B cell (primary cell): Measurements from ENCODE around the gene ACAT1. TPM values are rescaled to one million over a fixed set of nuclear protein-coding genes. Genes with fewer than 3 reads are reported as not detected.

Experiments
- ATAC-seq: fragments of 200-7000 bp; cut with Tn5 transposase; one replicate; pipeline ENCODE4 v1.10.0; 2021; ENCODE audit warnings: low read depth, mild to moderate bottlenecking, moderate number of reproducible peaks, moderate library complexity
- CTCF ChIA-PET: fragments of 350-600 bp; sonication (Branson Sonifier 250); formaldehyde crosslinking; loops from one replicate; lab custom pipeline; 2021; ENCODE audit warnings: antibody characterized with exemption, inconsistent platforms; lab: Charles Lee
- POLR2A ChIA-PET: fragments of 350-600 bp; sonication (Branson Sonifier 250); formaldehyde crosslinking; loops from one replicate; lab custom pipeline; 2021; ENCODE audit warnings: antibody characterized with exemption; lab: Charles Lee
- DNase-seq: peaks from one replicate; pipeline ENCODE4 v3.0.0; 2013
- H2AFZ ChIP-seq: 2 replicates; pipeline ENCODE4 v1.6.1; 2012; ENCODE audit warnings: mild to moderate bottlenecking, low read depth, low read length; ENCODE audit not compliant: insufficient read depth, poor library complexity, severe bottlenecking
- H3K27ac ChIP-seq, 2 donors: 1 replicate in 1 of 2; 2 replicates in 1 of 2; pipeline ENCODE4 v1.5.1; 2012 to 2013; ENCODE audit warnings: low read length in 2 of 2, mild to moderate bottlenecking in 2 of 2, moderate library complexity in 1 of 2
- H3K27me3 ChIP-seq, 4 experiments: fragments of 200-600 bp in 1 of 4; sonication (generic) in 1 of 4; replicated peaks in 1 of 4; 1 replicate in 2 of 4; 2 replicates in 2 of 4; pipeline versions ENCODE4 v1.6.1 to v1.7.0; 2013 to 2016; ENCODE audit warnings: low read length in 3 of 4, mild to moderate bottlenecking in 2 of 4, mixed read lengths in 1 of 4, moderate library complexity in 1 of 4; ENCODE audit not compliant: insufficient read depth in 4 of 4, control insufficient read depth in 3 of 4; ENCODE audit errors: control extremely low read depth in 1 of 4
- H3K36me3 ChIP-seq, 2 experiments: replicated peaks in 1 of 2; 1 replicate in 1 of 2; 2 replicates in 1 of 2; pipeline versions ENCODE4 v1.6.1 to v1.7.1; 2013; ENCODE audit warnings: low read length in 1 of 2; ENCODE audit not compliant: insufficient read depth in 2 of 2, control insufficient read depth in 1 of 2; ENCODE audit errors: control extremely low read depth in 1 of 2, extremely low read depth in 1 of 2
- H3K4me1 ChIP-seq, 2 donors: fragments of 200-600 bp in 1 of 2; sonication (generic) in 1 of 2; 1 replicate in 1 of 2; 2 replicates in 1 of 2; pipeline versions ENCODE4 v1.5.1 to v1.6.1; 2013 to 2017; ENCODE audit warnings: low read length in 2 of 2; ENCODE audit not compliant: control insufficient read depth in 2 of 2, insufficient read depth in 2 of 2
- H3K4me2 ChIP-seq: replicated peaks from 2 replicates; pipeline ENCODE3; 2012; ENCODE audit warnings: mild to moderate bottlenecking, low read depth, low read length; ENCODE audit not compliant: poor library complexity, severe bottlenecking
- H3K4me3 ChIP-seq, 5 experiments: fragments of 200-600 bp in 1 of 5; sonication (generic) in 1 of 5; 1 replicate in 3 of 5; 2 replicates in 2 of 5; pipeline versions ENCODE4 v1.5.1 to v1.7.0; 2011 to 2016; ENCODE audit warnings: low read length in 4 of 5, mild to moderate bottlenecking in 4 of 5, low read depth in 2 of 5, control low read depth in 1 of 5, moderate library complexity in 1 of 5; ENCODE audit not compliant: insufficient read depth in 1 of 5; ENCODE audit errors: control extremely low read depth in 1 of 5, extremely low read depth in 1 of 5
- H3K79me2 ChIP-seq: fragments of 200-600 bp; sonication (generic); one replicate; pipeline ENCODE4 v1.6.0; 2016; ENCODE audit warnings: low read length; ENCODE audit not compliant: control insufficient read depth, insufficient read depth
- H3K9ac ChIP-seq: fragments of 200-600 bp; sonication (generic); 2 replicates; pipeline ENCODE4 v1.6.1; 2017; ENCODE audit warnings: mild to moderate bottlenecking, low read length, moderate library complexity
- H3K9me3 ChIP-seq, 3 donors: one replicate each; pipeline versions ENCODE4 v1.6.1 to v1.7.1; 2013; ENCODE audit warnings: low read length in 2 of 3; ENCODE audit not compliant: control insufficient read depth in 2 of 3, insufficient read depth in 1 of 3; ENCODE audit errors: control extremely low read depth in 1 of 3
- H4K20me1 ChIP-seq: 2 replicates; pipeline ENCODE4 v1.6.0; 2012; ENCODE audit warnings: mild to moderate bottlenecking, low read length; ENCODE audit not compliant: insufficient read depth, control insufficient read depth, poor library complexity, severe bottlenecking
- H3K27ac Mint-ChIP-seq: one replicate; pipeline ENCODE4 v1.8.0; 2021; ENCODE audit warnings: mixed read lengths
- H3K27me3 Mint-ChIP-seq: one replicate; pipeline ENCODE4 v1.8.0; 2021; ENCODE audit warnings: mixed read lengths
- H3K4me1 Mint-ChIP-seq: one replicate; pipeline ENCODE4 v1.8.0; 2021; ENCODE audit warnings: mixed read lengths
- H3K4me3 Mint-ChIP-seq: one replicate; pipeline ENCODE4 v1.8.0; 2021; ENCODE audit warnings: mixed read lengths
- H3K9me3 Mint-ChIP-seq: one replicate; pipeline ENCODE4 v1.8.0; 2022; ENCODE audit warnings: mixed read lengths; ENCODE audit not compliant: insufficient read depth
- CTCF ChIP-seq: fragments of 200-600 bp; IDR thresholded peaks from one replicate; pipeline ENCODE4 v1.8.0; 2022; ENCODE audit warnings: antibody characterized with exemption, mild to moderate bottlenecking
- EZH2 ChIP-seq: IDR thresholded peaks from 2 replicates; pipeline ENCODE4 v1.6.1; 2012; ENCODE audit warnings: borderline replicate concordance, low read depth, mild to moderate bottlenecking, moderate library complexity, low read length; ENCODE audit not compliant: insufficient read depth, poor library complexity, severe bottlenecking
- WGBS: methylation state at CpG from one replicate; pipeline ENCODE4 v1.1.5; 2013; ENCODE audit warnings: missing lambda C conversion rate; ENCODE audit not compliant: insufficient coverage; 5-methylcytosine and 5-hydroxymethylcytosine counted together
- intact Hi-C: fragments of 100-400 bp; cut with micrococcal nuclease; formaldehyde crosslinking; loops from one replicate; pipeline ENCODE4 v1.10.0; 2022
- polyA plus RNA-seq: library from polyadenylated mRNA; depleted of rRNA; stranded (reverse); fragments of >200 nt; gene quantifications from 2 replicates; pipeline ENCODE4 v1.2.3, GENCODE V29; 2012
- small RNA-seq: library from RNA; depleted of rRNA; stranded (forward); fragments of <200 nt; gene quantifications from one replicate; pipeline ENCODE3, GENCODE V24; 2012; ENCODE audit warnings: low replicate concordance, low read depth; ENCODE audit not compliant: insufficient read length
- total RNA-seq, 2 donors: library from RNA; stranded (reverse); fragments of 120-200 nt in 1 of 2; gene quantifications; 1 replicate in 1 of 2; 2 replicates in 1 of 2; pipeline versions ENCODE4 v1.2.3 to v1.2.4, GENCODE V29; 2013 to 2022

The ACAT1 gene
- total and polyA plus RNA-seq, 2 donors (not counting 1 experiment from before 2014, with no cell fraction given), result 7.5 to 32.9 TPM

- Histone ChIP-seq H2AFZ (no peak overlapping the region), H3K27ac (no peak overlapping the region), H3K27me3 (no peaks in the 10 kb centered on the region), H3K79me2 (peaks cover 59% of the 10 kb centered on the region), H3K9ac (no peak overlapping the region), H3K4me3 (no peak overlapping the region), H3K4me1 (peaks cover 14 to 19% of the 10 kb centered on the region in 2 donors), H3K4me2 (no peak overlapping the region), H3K9me3 (peaks cover 0 to 3% (median 0%) of the 10 kb centered on the region in 3 donors), H3K36me3 (peaks cover 13 to 65% of the 10 kb centered on the region in 2 experiments), H4K20me1 (peaks cover 28% of the 10 kb centered on the region)
- WGBS, result no CpG with 5 or more reads among the region's 3 CpGs
- Mint-ChIP-seq H3K4me3 (no peak overlapping the region), H3K9me3 (no peaks in the 10 kb centered on the region), H3K4me1 (peaks cover 40% of the 10 kb centered on the region), H3K27ac (no peak overlapping the region), H3K27me3 (no peaks in the 10 kb centered on the region)
- TF ChIP-seq EZH2 (no peak), CTCF (no peak)
- no peak for ATAC-seq
- POLR2A ChIA-PET, result no interaction called here
- no peak for DNase-seq
- CTCF ChIA-PET, result interaction anchor here (0.6 kb wide), 1 partner anchor 187 kb away, joined by 3 read pairs; no protein-coding TSS in a partner anchor
- intact Hi-C loops, result no loop called here
Measured at GRCh38 chr11:108196901-108197300, 75.5 kb downstream of the ACAT1 start.

Small RNA genes lying within 50 kb of the gene (small RNA-seq; reads per million reads assigned to genes)
- not detected for gene RF00019

Other genes starting within 250 kb of the ACAT1 start
- gene RAB39A, start 193.1 kb upstream of the ACAT1 start, total RNA-seq, result 2.4 TPM in 2 replicates
- 0.65 and 1.3 TPM in 2 replicates for gene RAB39A, start 193.1 kb upstream of the ACAT1 start, polyA plus RNA-seq
- 44.1 and 47.0 TPM in 2 replicates for gene CUL5, start 112.7 kb upstream of the ACAT1 start, total RNA-seq
- 29.4 and 44.3 TPM in 2 replicates for gene CUL5, start 112.7 kb upstream of the ACAT1 start, polyA plus RNA-seq
- gene NPAT, start 101.1 kb downstream of the ACAT1 start, total RNA-seq, result 51.7 and 52.7 TPM in 2 replicates
- 8.8 and 10.3 TPM in 2 replicates for gene NPAT, start 101.1 kb downstream of the ACAT1 start, polyA plus RNA-seq
- 446 and 471 TPM in 2 replicates for gene ATM, start 101.5 kb downstream of the ACAT1 start, total RNA-seq
- gene ATM, start 101.5 kb downstream of the ACAT1 start, polyA plus RNA-seq, result 93.8 and 111 TPM in 2 replicates